GM18868 (cell line): Measurements from ENCODE around the gene EXOC6.

Source experiments
- ATAC-seq: cut with Tn5 transposase; IDR thresholded peaks from one replicate; pipeline ENCODE4 v1.9.1; 2021; ENCODE audit warnings: mild to moderate bottlenecking, moderate library complexity; ENCODE audit not compliant: unreplicated experiment

The EXOC6 gene

GRCh38 chr10:92832998-92833650, 15.2 kb upstream of the EXOC6 start:
- ATAC-seq: no peak

GRCh38 chr10:92834331-92834730, 14.0 kb upstream of the EXOC6 start:
- ATAC-seq: no peak

- ATAC-seq: no peak
Measured at GRCh38 chr10:92834986-92835385, 13.3 kb upstream of the EXOC6 start.

GRCh38 chr10:92837456-92837855, 10.9 kb upstream of the EXOC6 start:
- no peak for ATAC-seq

- no peak for ATAC-seq
Measured at GRCh38 chr10:92839191-92840085, 8.9 kb upstream of the EXOC6 start.

- no peak for ATAC-seq
Measured at GRCh38 chr10:92844746-92845145, 3.6 kb upstream of the EXOC6 start.

GRCh38 chr10:92845921-92846320, 2.4 kb upstream of the EXOC6 start:
- no peak for ATAC-seq

- ATAC-seq: no peak
Measured at GRCh38 chr10:92846344-92846743, 2.0 kb upstream of the EXOC6 start.

GRCh38 chr10:92846854-92847201, 1.5 kb upstream of the EXOC6 start:
- no peak for ATAC-seq

- no peak for ATAC-seq
Measured at GRCh38 chr10:92847202-92847864, 987 bp upstream of the EXOC6 start.

GRCh38 chr10:92848037-92848440, 281 bp upstream of the EXOC6 start:
- no peak for ATAC-seq

GRCh38 chr10:92849234-92849525, 860 bp downstream of the EXOC6 start:
- ATAC-seq: no peak

- ATAC-seq: no peak
Measured at GRCh38 chr10:92849576-92850090, 1.3 kb downstream of the EXOC6 start.

- ATAC-seq: no peak
Measured at GRCh38 chr10:92850185-92850584, 1.9 kb downstream of the EXOC6 start.

GRCh38 chr10:92851003-92851402, 2.7 kb downstream of the EXOC6 start:
- ATAC-seq: no peak

GRCh38 chr10:92855560-92855959, 7.2 kb downstream of the EXOC6 start:
- ATAC-seq: no peak

GRCh38 chr10:92857904-92858514, 9.7 kb downstream of the EXOC6 start:
- no peak for ATAC-seq

GRCh38 chr10:92867235-92867634, 18.9 kb downstream of the EXOC6 start:
- ATAC-seq: no peak

GRCh38 chr10:92868036-92868435, 19.7 kb downstream of the EXOC6 start:
- ATAC-seq: no peak

- ATAC-seq: no peak
Measured at GRCh38 chr10:92868557-92868956, 20.2 kb downstream of the EXOC6 start.

GRCh38 chr10:92873029-92873428, 24.7 kb downstream of the EXOC6 start:
- no peak for ATAC-seq
